ENCODE results near the gene FOXD1. TPM values are rescaled to one million over a fixed set of nuclear protein-coding genes. Genes with fewer than 3 reads are reported as not detected.
"Not testable (repeated sequence)": the region's sequence is repeated elsewhere in the genome, so short reads cannot be mapped to it uniquely, and the experiment has no call there.

FOXD1 gene
- total RNA-seq, 4 donors from 2014 or later = 0.33 to 0.49 (median 0.41) TPM; not detected in 1

GRCh38 chr5:73411936-73412596, 36.5 kb downstream of the FOXD1 start:
- H3K27ac ChIP-seq = no peak overlapping the region
- no peak for TF ChIP-seq POLR2A (IDR thresholded peaks at IDR 0.05)
- TF ChIP-seq CTCF (IDR thresholded peaks at IDR 0.05 in 4 of 5, conservative IDR thresholded peaks at IDR 0.05 in 1 of 5) = no peak
- H3K27me3 ChIP-seq = peaks cover 34 to 53% (median 36%) of the 10 kb centered on the region in 3 donors
- DNase-seq (no peak), ATAC-seq (no peak)
- H3K4me1 ChIP-seq = peaks cover 2 to 4% of the 10 kb centered on the region in 2 donors
- no peaks in the 10 kb centered on the region for H3K36me3 ChIP-seq
- in situ Hi-C loops (cut with MboI; ENCODE audit: low sequenced_read_pairs in 4 of 4) = no loop called here
- intact Hi-C loops (cut with DNase I; ENCODE audit: low total_unique reads) = no loop called here
- H3K4me3 ChIP-seq = no peak overlapping the region
- H3K9me3 ChIP-seq = no peaks in the 10 kb centered on the region

- H3K36me3 ChIP-seq; H3K9me3 ChIP-seq; intact Hi-C loops (cut with DNase I; ENCODE audit: low total_unique reads); H3K4me3 ChIP-seq; ATAC-seq; H3K4me1 ChIP-seq; in situ Hi-C loops (cut with MboI; ENCODE audit: low sequenced_read_pairs in 4 of 4); DNase-seq; H3K27ac ChIP-seq: not testable (repeated sequence)
- H3K27me3 ChIP-seq = peaks cover 12 to 32% (median 16%) of the 10 kb centered on the region in 3 donors
Observed at GRCh38 chr5:73409927-73410326, 38.6 kb downstream of the FOXD1 start.

- H3K27me3 ChIP-seq = peaks cover 0 to 4% (median 3%) of the 10 kb centered on the region in 3 donors
Observed at GRCh38 chr5:73405691-73406090, 42.9 kb downstream of the FOXD1 start.

GRCh38 chr5:73399775-73400174, 48.8 kb downstream of the FOXD1 start:
- no peak for TF ChIP-seq CTCF (IDR thresholded peaks at IDR 0.05 in 4 of 5, conservative IDR thresholded peaks at IDR 0.05 in 1 of 5)
- TF ChIP-seq POLR2A (IDR thresholded peaks at IDR 0.05) = no peak
- Histone ChIP-seq H3K9me3 (no peaks in the 10 kb centered on the region), H3K4me3 (no peak overlapping the region), H3K27me3 (peaks cover 0 to 6% (median 4%) of the 10 kb centered on the region in 3 donors), H3K27ac (no peak overlapping the region), H3K36me3 (no peaks in the 10 kb centered on the region), H3K4me1 (no peaks in the 10 kb centered on the region)
- no peak for DNase-seq
- in situ Hi-C loops (cut with MboI; ENCODE audit: low sequenced_read_pairs in 4 of 4) (no loop called here), intact Hi-C loops (cut with DNase I; ENCODE audit: low total_unique reads) (no loop called here)
- ATAC-seq = no peak

More at GRCh38 chr5:73405691-73406090, 42.9 kb downstream of the FOXD1 start:
- no peak for ATAC-seq
- intact Hi-C loops (cut with DNase I; ENCODE audit: low total_unique reads) (no loop called here), in situ Hi-C loops (cut with MboI; ENCODE audit: low sequenced_read_pairs in 4 of 4) (no loop called here)
- H3K4me3 ChIP-seq = no peak overlapping the region
- no peaks in the 10 kb centered on the region for H3K36me3 ChIP-seq
- no peak overlapping the region for H3K27ac ChIP-seq
- H3K4me1 ChIP-seq = no peaks in the 10 kb centered on the region
- TF ChIP-seq CTCF (IDR thresholded peaks at IDR 0.05 in 4 of 5, conservative IDR thresholded peaks at IDR 0.05 in 1 of 5) = no peak
- TF ChIP-seq POLR2A (IDR thresholded peaks at IDR 0.05) = no peak
- H3K9me3 ChIP-seq = no peaks in the 10 kb centered on the region
- no peak for DNase-seq

Other genes starting within 250 kb of the FOXD1 start
- gene BTF3, start 49.7 kb upstream of the FOXD1 start, total RNA-seq = 100 to 1,000 TPM; 517 to 641 (median 546) TPM
- gene ANKRA2, start 116.9 kb upstream of the FOXD1 start, total RNA-seq = 10 to 100 TPM in 3 of 4 donors, 1 to 10 TPM in 1; 9.2 to 17.1 (median 12.7) TPM
- gene UTP15, start 117.0 kb upstream of the FOXD1 start, total RNA-seq = 10 to 100 TPM in 3 of 4 donors, 1 to 10 TPM in 1; 8.3 to 26.9 (median 15.4) TPM
- 1 to 10 TPM in 2 of 4 donors, under 1 TPM in 2; 0.52 to 1.2 (median 0.98) TPM for gene ARHGEF28, start 177.4 kb upstream of the FOXD1 start, total RNA-seq